ENCODE data around the gene RSBN1L. TPM values are rescaled to one million over a fixed set of nuclear protein-coding genes. Genes with fewer than 3 reads are reported as not detected.

RSBN1L gene
- total RNA-seq, 1 donor from 2014 or later, result 31.5 TPM

Other genes with a start within 250 kb of the RSBN1L start
- gene PTPN12, start 159.2 kb upstream of the RSBN1L start, total RNA-seq, result 19.6 and 21.5 TPM in 2 replicates
- 13.1 and 15.3 TPM in 2 replicates for gene TMEM60, start 102.0 kb downstream of the RSBN1L start, total RNA-seq
- 34.7 and 36.1 TPM in 2 replicates for gene PHTF2, start 102.3 kb downstream of the RSBN1L start, total RNA-seq

Data from T-helper 1 cell treated with Interleukin-12 subunit alpha and Interleukin-12 subunit beta and Interleukin-4 antibody, amounts not matched to agents 30 ng/mL and 1 ng/mL, for 36 hours (primary cell).